Thyroid gland (tissue), 4 donors: ENCODE data around the gene INHBA.

ENCODE experiments used
- POLR2A ChIP-seq, 2 donors: fragments of 450-650 bp; IDR thresholded peaks; one replicate each; pipeline ENCODE4 v1.6.1; 2017; ENCODE audit warnings: antibody characterized with exemption in 2 of 2, mild to moderate bottlenecking in 2 of 2, moderate library complexity in 1 of 2
- TF ChIP-seq, protein P1 (sequence below), 6 experiments: fragments of 200-600 bp in 3 of 6; fragments of 450-650 bp in 3 of 6; sonication (generic) in 3 of 6; IDR thresholded peaks; one replicate each; pipeline ENCODE4 v1.5.1; 2016 to 2019; ENCODE audit warnings: antibody characterized with exemption in 6 of 6, mild to moderate bottlenecking in 2 of 6, inconsistent platforms in 1 of 6, moderate library complexity in 1 of 6

DNA sequence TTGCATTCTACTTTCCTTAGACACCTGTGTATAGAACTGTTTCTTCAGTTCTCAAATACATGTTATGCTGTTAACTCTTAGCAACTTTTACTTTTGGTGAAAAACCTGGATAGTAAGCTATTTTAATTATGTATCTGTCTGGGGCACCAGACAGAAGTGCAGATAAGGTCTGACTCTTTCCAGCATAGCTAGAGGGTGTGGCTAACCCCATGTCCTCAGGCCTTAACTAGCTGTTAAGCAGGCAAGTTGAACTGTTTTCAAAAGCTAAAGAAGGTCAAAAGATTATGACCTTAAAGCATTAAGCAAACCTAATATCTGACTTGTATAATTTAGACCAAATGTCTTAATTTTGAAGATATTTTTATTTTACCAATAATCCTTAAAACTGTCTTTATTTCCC is 45.1 kb upstream of the INHBA start:
- no peak for TF ChIP-seq POLR2A (IDR thresholded peaks at IDR 0.05)
- TF ChIP-seq, protein P1, sequence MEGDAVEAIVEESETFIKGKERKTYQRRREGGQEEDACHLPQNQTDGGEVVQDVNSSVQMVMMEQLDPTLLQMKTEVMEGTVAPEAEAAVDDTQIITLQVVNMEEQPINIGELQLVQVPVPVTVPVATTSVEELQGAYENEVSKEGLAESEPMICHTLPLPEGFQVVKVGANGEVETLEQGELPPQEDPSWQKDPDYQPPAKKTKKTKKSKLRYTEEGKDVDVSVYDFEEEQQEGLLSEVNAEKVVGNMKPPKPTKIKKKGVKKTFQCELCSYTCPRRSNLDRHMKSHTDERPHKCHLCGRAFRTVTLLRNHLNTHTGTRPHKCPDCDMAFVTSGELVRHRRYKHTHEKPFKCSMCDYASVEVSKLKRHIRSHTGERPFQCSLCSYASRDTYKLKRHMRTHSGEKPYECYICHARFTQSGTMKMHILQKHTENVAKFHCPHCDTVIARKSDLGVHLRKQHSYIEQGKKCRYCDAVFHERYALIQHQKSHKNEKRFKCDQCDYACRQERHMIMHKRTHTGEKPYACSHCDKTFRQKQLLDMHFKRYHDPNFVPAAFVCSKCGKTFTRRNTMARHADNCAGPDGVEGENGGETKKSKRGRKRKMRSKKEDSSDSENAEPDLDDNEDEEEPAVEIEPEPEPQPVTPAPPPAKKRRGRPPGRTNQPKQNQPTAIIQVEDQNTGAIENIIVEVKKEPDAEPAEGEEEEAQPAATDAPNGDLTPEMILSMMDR (IDR thresholded peaks at IDR 0.05) = no peak
